OCI-LY7 (cell line): ENCODE results near the gene HSD17B7. TPM values are rescaled to one million over a fixed set of nuclear protein-coding genes. Genes with fewer than 3 reads are reported as not detected.
"Not testable (repeated sequence)": the region's sequence is repeated elsewhere in the genome, so short reads cannot be mapped to it uniquely, and the experiment has no call there.

ENCODE experiments used
- Bru-seq: library from RNA; stranded (reverse); fragments of 400-500 nt; gene quantifications from one replicate; lab custom pipeline; 2021; lab: Mats Ljungman, UMichigan
- BruChase-seq, 2 experiments: library from RNA; stranded (reverse); fragments of 400-500 nt; gene quantifications; one replicate each; lab custom pipeline; 2021; lab: Mats Ljungman, UMichigan
- BruUV-seq: library from RNA; stranded (reverse); fragments of 400-500 nt; replicated peaks from 2 replicates; lab custom pipeline; 2021; lab: Mats Ljungman, UMichigan
- CTCF ChIA-PET: fragments of 300-600 bp; sonication (Branson Sonifier 250); formaldehyde crosslinking; loops from one replicate; lab custom pipeline; 2022; ENCODE audit warnings: antibody characterized with exemption; ENCODE audit not compliant: unreplicated experiment; lab: Charles Lee
- POLR2A ChIA-PET: fragments of 300-600 bp; sonication (Branson Sonifier 250); formaldehyde crosslinking; loops from one replicate; lab custom pipeline; 2022; ENCODE audit warnings: antibody characterized with exemption; lab: Charles Lee
- DNase-seq: peaks from one replicate; pipeline ENCODE4 v3.0.0-alpha.2; 2015; ENCODE audit warnings: low spot score
- H2AFZ ChIP-seq: fragments of 200-600 bp; sonication (generic), shearing (Covaris generic); 2 replicates; pipeline ENCODE4 v1.6.1; 2014; ENCODE audit warnings: mild to moderate bottlenecking, antibody characterized with exemption, low read length, moderate library complexity
- H3K27ac ChIP-seq: fragments of 200-600 bp; sonication (generic); 2 replicates; pipeline ENCODE4 v1.5.1; 2014; ENCODE audit warnings: mixed run types, low read depth, mild to moderate bottlenecking, moderate library complexity, low read length, inconsistent platforms; ENCODE audit not compliant: poor library complexity, severe bottlenecking
- H3K36me3 ChIP-seq: fragments of 200-600 bp; sonication (generic); 2 replicates; pipeline ENCODE4 v1.6.1; 2014; ENCODE audit warnings: mild to moderate bottlenecking, antibody characterized with exemption, low read length, moderate library complexity, mixed read lengths; ENCODE audit not compliant: insufficient read depth
- H3K4me1 ChIP-seq: fragments of 200-600 bp; sonication (generic); 2 replicates; pipeline ENCODE4 v1.5.1; 2014; ENCODE audit warnings: mild to moderate bottlenecking, low read length; ENCODE audit not compliant: insufficient read depth, poor library complexity, severe bottlenecking
- H3K4me2 ChIP-seq: fragments of 200-600 bp; sonication (generic); 2 replicates; pipeline ENCODE4 v1.6.1; 2014; ENCODE audit warnings: mild to moderate bottlenecking, low read length
- H3K4me3 ChIP-seq: fragments of 200-600 bp; sonication (generic); 2 replicates; pipeline ENCODE4 v1.5.1; 2014; ENCODE audit warnings: mild to moderate bottlenecking, low read depth, low read length; ENCODE audit not compliant: poor library complexity, severe bottlenecking
- H3K79me2 ChIP-seq: fragments of 200-600 bp; sonication (generic); 2 replicates; pipeline ENCODE4 v1.6.1; 2016; ENCODE audit warnings: low read depth, mild to moderate bottlenecking, low read length, moderate library complexity, mixed read lengths; ENCODE audit not compliant: insufficient read depth
- H3K9me2 ChIP-seq: fragments of 200-600 bp; sonication (generic); 2 replicates; pipeline ENCODE4 v1.6.1; 2016; ENCODE audit warnings: mild to moderate bottlenecking, low read length, mixed read lengths; ENCODE audit not compliant: insufficient read depth
- H3K9me3 ChIP-seq: fragments of 200-600 bp; sonication (generic); 2 replicates; pipeline ENCODE4 v1.6.1; 2014; ENCODE audit warnings: mild to moderate bottlenecking, mixed run types, low read length, mixed read lengths
- H4K20me1 ChIP-seq: fragments of 200-600 bp; sonication (generic); 2 replicates; pipeline ENCODE4 v1.6.1; 2014; ENCODE audit warnings: mild to moderate bottlenecking, antibody characterized with exemption, low read length, moderate library complexity, mixed read lengths; ENCODE audit not compliant: insufficient read depth
- CTCF ChIP-seq: fragments of 200-600 bp; sonication (generic); conservative IDR thresholded peaks from 2 replicates; pipeline ENCODE4 v1.5.1; 2014; ENCODE audit warnings: mild to moderate bottlenecking, antibody characterized with exemption, low read length, moderate library complexity, mixed read lengths
- EZH2phosphoT487 ChIP-seq: fragments of 200-600 bp; sonication (generic); IDR thresholded peaks from 2 replicates; pipeline ENCODE4 v1.6.1; 2018; ENCODE audit warnings: low read depth, borderline replicate concordance, mild to moderate bottlenecking, mixed run types, antibody characterized with exemption, low read length, moderate library complexity, mixed read lengths
- intact Hi-C: fragments of 100-400 bp; cut with micrococcal nuclease; formaldehyde crosslinking; loops from one replicate; pipeline ENCODE4 v1.10.0; 2022; ENCODE audit not compliant: unreplicated experiment
- long read RNA-seq: library from polyadenylated mRNA; stranded (forward); transcript quantifications from one replicate; pipeline ENCODE4 v2.0.0, GENCODE V29; 2022
- total RNA-seq, 2 experiments: library from RNA; depleted of rRNA in 1 of 2; stranded (reverse); fragments of >200 nt in 1 of 2; shearing (Covaris generic) in 1 of 2; gene quantifications; 2 replicates each; pipeline ENCODE4 v1.2.3, GENCODE V29; 2014 to 2022

HSD17B7 gene
- total RNA-seq (2014; rRNA removed; shearing (Covaris generic)) (41.2 and 47.6 TPM in 2 replicates), total RNA-seq (2022) (48.5 and 51.1 TPM in 2 replicates), Bru-seq, nascent RNA (percentile 84 among the genes with signal in this experiment), BruChase-seq, experiment 1, labeled RNA remaining after a 6-hour chase (percentile 70 among the genes with signal in this experiment), BruChase-seq, experiment 2, labeled RNA remaining after a 2-hour chase (percentile 73 among the genes with signal in this experiment)
- long read RNA-seq, transcript HSD17B7-201 (9 exons, 1,190 nt): major isoform, 37 of 65 reads
- long read RNA-seq, partial matches to known transcripts: 3 of 65 reads
- long read RNA-seq, other reads (novel, unspliced or antisense): 18 of 65 reads

- Histone ChIP-seq H3K4me3 (peak within 1 kb of the TSS; percentile 69), H2AFZ (peak within 1 kb of the TSS; percentile 80), H3K4me2 (peak within 1 kb of the TSS; percentile 87), H3K27ac (peak within 1 kb of the TSS; percentile 52), H3K36me3 (peaks cover 13% of the 10 kb centered on the region)
- DNase-seq: peak; percentile 84
- H4K20me1 ChIP-seq, CTCF ChIA-PET, H3K9me2 ChIP-seq, intact Hi-C loops, H3K4me1 ChIP-seq, BruUV-seq, H3K79me2 ChIP-seq, POLR2A ChIA-PET, H3K9me3 ChIP-seq: not testable (repeated sequence)
These were observed at the start of gene HSD17B7 for GRCh38 chr1:162790303-162790984. Gene HSD17B7 (plus strand): TSS chr1:162790702. CDS start chr1:162790801, 99 bp downstream.

GRCh38 chr1:162740755-162741154, 49.7 kb upstream of the HSD17B7 start:
- TF ChIP-seq EZH2phosphoT487: no peak
- no peak for TF ChIP-seq CTCF
- Histone ChIP-seq H3K4me3 (no peak overlapping the region), H3K79me2 (no peaks in the 10 kb centered on the region), H3K9me3 (no peaks in the 10 kb centered on the region), H3K27ac (no peak overlapping the region), H4K20me1 (no peaks in the 10 kb centered on the region), H2AFZ (no peak overlapping the region), H3K9me2 (no peaks in the 10 kb centered on the region), H3K4me1 (no peaks in the 10 kb centered on the region), H3K4me2 (no peak overlapping the region), H3K36me3 (no peaks in the 10 kb centered on the region)
- intact Hi-C loops: no loop called here
- no peak for DNase-seq
- BruUV-seq: no TSS peak
- ChIA-PET POLR2A (no interaction called here), CTCF (no interaction called here)

- H3K79me2 ChIP-seq: no peaks in the 10 kb centered on the region
- no peak overlapping the region for H2AFZ ChIP-seq
- no peak overlapping the region for H3K4me3 ChIP-seq
- no peak overlapping the region for H3K4me2 ChIP-seq
- H3K4me1 ChIP-seq: no peaks in the 10 kb centered on the region
- ChIA-PET CTCF (no interaction called here), POLR2A (no interaction called here)
- intact Hi-C loops: no loop called here
- H3K9me3 ChIP-seq: no peaks in the 10 kb centered on the region
- no TSS peak for BruUV-seq
- no peaks in the 10 kb centered on the region for H3K9me2 ChIP-seq
- H3K36me3 ChIP-seq: no peaks in the 10 kb centered on the region
- H4K20me1 ChIP-seq: no peaks in the 10 kb centered on the region
- no peak for DNase-seq
- TF ChIP-seq EZH2phosphoT487 (no peak), CTCF (no peak)
- H3K27ac ChIP-seq: no peak overlapping the region
These were observed 48.9 kb upstream of the HSD17B7 start for GRCh38 chr1:162741574-162741973.

GRCh38 chr1:162746264-162746942, 44.1 kb upstream of the HSD17B7 start:
- H3K79me2 ChIP-seq, H3K27ac ChIP-seq, H3K4me2 ChIP-seq, H2AFZ ChIP-seq, H3K9me3 ChIP-seq, CTCF ChIA-PET, DNase-seq, POLR2A ChIA-PET, H3K4me3 ChIP-seq, H4K20me1 ChIP-seq, H3K36me3 ChIP-seq, H3K9me2 ChIP-seq, H3K4me1 ChIP-seq, intact Hi-C loops, BruUV-seq: not testable (repeated sequence)
